Liver (tissue), 9 donors: ENCODE results near the gene PPFIA1. TPM values are rescaled to one million over a fixed set of nuclear protein-coding genes. Genes with fewer than 3 reads are reported as not detected.
A peak's percentile ranks its signal among the peaks of the same experiment; 100 is the strongest.

ENCODE experiments used
- DNase-seq: peaks from one replicate; pipeline ENCODE4 v3.0.0-alpha.2; 2017; ENCODE audit warnings: low spot score
- H3K27ac ChIP-seq, 2 donors: one replicate each; pipeline ENCODE4 v1.7.0; 2013; ENCODE audit warnings: inconsistent platforms in 2 of 2, low read length in 2 of 2, control low read depth in 1 of 2, low read depth in 1 of 2, mild to moderate bottlenecking in 1 of 2
- H3K27me3 ChIP-seq, 4 donors: one replicate each; pipeline versions ENCODE4 v1.6.1 to v1.7.0; 2013; ENCODE audit warnings: low read length in 3 of 4, inconsistent platforms in 1 of 4, mild to moderate bottlenecking in 1 of 4, moderate library complexity in 1 of 4; ENCODE audit not compliant: control insufficient read depth in 4 of 4, insufficient read depth in 4 of 4
- H3K36me3 ChIP-seq, 4 donors: one replicate each; pipeline versions ENCODE4 v1.6.1 to v1.7.0; 2013; ENCODE audit warnings: low read length in 3 of 4, mild to moderate bottlenecking in 3 of 4, low read depth in 1 of 4, moderate library complexity in 1 of 4; ENCODE audit not compliant: control insufficient read depth in 4 of 4, insufficient read depth in 3 of 4
- H3K4me1 ChIP-seq, 4 donors: one replicate each; pipeline versions ENCODE4 v1.6.1 to v1.7.0; 2013; ENCODE audit warnings: low read length in 3 of 4, mild to moderate bottlenecking in 3 of 4, moderate library complexity in 1 of 4; ENCODE audit not compliant: control insufficient read depth in 4 of 4, insufficient read depth in 4 of 4
- H3K4me3 ChIP-seq, 3 donors: one replicate each; pipeline versions ENCODE4 v1.6.1 to v1.7.0; 2013; ENCODE audit warnings: low read length in 3 of 3, control low read depth in 1 of 3, low read depth in 1 of 3, mild to moderate bottlenecking in 1 of 3
- H3K9ac ChIP-seq, 2 donors: one replicate each; pipeline ENCODE4 v1.7.0; 2013; ENCODE audit warnings: low read length in 2 of 2, mild to moderate bottlenecking in 2 of 2, moderate library complexity in 2 of 2, control low read depth in 1 of 2, low read depth in 1 of 2
- H3K9me3 ChIP-seq, 4 donors: one replicate each; pipeline versions ENCODE4 v1.6.1 to v1.7.0; 2013; ENCODE audit warnings: low read length in 3 of 4; ENCODE audit not compliant: control insufficient read depth in 4 of 4
- ATF3 ChIP-seq: IDR thresholded peaks from 2 replicates; pipeline ENCODE4 v1.6.1; 2016; ENCODE audit warnings: antibody characterized with exemption
- CTCF ChIP-seq: fragments of 150-350 bp; IDR thresholded peaks from 2 replicates; pipeline ENCODE4 v1.5.1; 2017; ENCODE audit warnings: improper control_type of control experiment, low read depth, low read length; ENCODE audit not compliant: missing input control
- EGR1 ChIP-seq, 2 donors: IDR thresholded peaks; 2 replicates each; pipeline ENCODE4 v1.6.1; 2016 to 2018; ENCODE audit warnings: antibody characterized with exemption in 2 of 2, low read depth in 2 of 2
- FOXA1 ChIP-seq: IDR thresholded peaks from 2 replicates; pipeline ENCODE4 v1.6.1; 2016; ENCODE audit warnings: antibody characterized with exemption
- FOXA2 ChIP-seq: IDR thresholded peaks from 2 replicates; pipeline ENCODE4 v1.6.1; 2016; ENCODE audit warnings: antibody characterized with exemption
- GABPA ChIP-seq, 2 donors: IDR thresholded peaks in 1 of 2; conservative IDR thresholded peaks in 1 of 2; 2 replicates each; pipeline ENCODE4 v1.6.1; 2016; ENCODE audit warnings: antibody characterized with exemption in 2 of 2, mild to moderate bottlenecking in 1 of 2, moderate library complexity in 1 of 2
- HNF4A ChIP-seq, 2 donors: conservative IDR thresholded peaks; 2 replicates each; pipeline ENCODE4 v1.6.1; 2016; ENCODE audit warnings: antibody characterized with exemption in 2 of 2, mild to moderate bottlenecking in 2 of 2
- HNF4G ChIP-seq: IDR thresholded peaks from 2 replicates; pipeline ENCODE4 v1.6.1; 2016; ENCODE audit warnings: antibody characterized with exemption
- JUND ChIP-seq, 2 donors: IDR thresholded peaks; 2 replicates each; pipeline ENCODE4 v1.6.1; 2016; ENCODE audit warnings: antibody characterized with exemption in 2 of 2
- MAX ChIP-seq: IDR thresholded peaks from 2 replicates; pipeline ENCODE4 v1.6.1; 2016; ENCODE audit warnings: antibody characterized with exemption
- NR2F2 ChIP-seq: IDR thresholded peaks from 2 replicates; pipeline ENCODE4 v1.6.1; 2016; ENCODE audit warnings: antibody characterized with exemption
- RAD21 ChIP-seq, 2 donors: IDR thresholded peaks; 2 replicates each; pipeline ENCODE4 v1.6.1; 2016; ENCODE audit warnings: antibody characterized with exemption in 2 of 2, mild to moderate bottlenecking in 2 of 2
- REST ChIP-seq: IDR thresholded peaks from 2 replicates; pipeline ENCODE4 v1.6.1; 2016; ENCODE audit warnings: antibody characterized with exemption, mild to moderate bottlenecking
- RXRA ChIP-seq, 2 donors: IDR thresholded peaks; 2 replicates each; pipeline ENCODE4 v1.6.1; 2017 to 2018; ENCODE audit warnings: antibody characterized with exemption in 2 of 2, mild to moderate bottlenecking in 1 of 2
- SP1 ChIP-seq: IDR thresholded peaks from 2 replicates; pipeline ENCODE4 v1.6.1; 2018; ENCODE audit warnings: antibody characterized with exemption, mild to moderate bottlenecking
- TAF1 ChIP-seq: conservative IDR thresholded peaks from 2 replicates; pipeline ENCODE4 v1.6.1; 2016; ENCODE audit warnings: antibody characterized with exemption, mild to moderate bottlenecking
- YY1 ChIP-seq: IDR thresholded peaks from 2 replicates; pipeline ENCODE4 v1.6.1; 2016; ENCODE audit warnings: antibody characterized with exemption, mild to moderate bottlenecking
- ZBTB33 ChIP-seq: IDR thresholded peaks from 2 replicates; pipeline ENCODE4 v1.6.1; 2016; ENCODE audit warnings: antibody characterized with exemption
- WGBS: extraction: QIAGEN DNeasy Blood & Tissue Kit; methylation state at CpG from one replicate; pipeline ENCODE4 v1.1.7; 2013; 5-methylcytosine and 5-hydroxymethylcytosine counted together
- polyA plus RNA-seq, 2 donors: library from polyadenylated mRNA; stranded (reverse) in 1 of 2; unstranded in 1 of 2; fragments of 200-250 nt in 1 of 2; fragments of >200 nt in 1 of 2; fragmentation: Nextera tagmentation in 1 of 2; extraction: Ambion mirVana in 1 of 2; gene quantifications; one replicate each; pipeline versions ENCODE4 v1.2.1 to v1.2.3, GENCODE V29; 2013 to 2015
- total RNA-seq, 2 donors: library from RNA; depleted of rRNA; stranded (reverse); fragments of >200 nt; gene quantifications; one replicate each; pipeline ENCODE4 v1.2.3, GENCODE V29; 2014
- donor health status: healthy.
- donor health status: healthy.
- donor health status: healthy.
- donor health status: healthy.
- donor health status: healthy.

PPFIA1 gene
- total and polyA plus RNA-seq, 4 donors, result 9.9 to 39.6 (median 14.5) TPM

GRCh38 chr11:70325824-70326223 lies 55.3 kb downstream of the PPFIA1 start (continued):
- TF ChIP-seq FOXA1 (no peak), HNF4A (conservative IDR thresholded peaks at IDR 0.05) (no peak), MAX (no peak), ATF3 (no peak), FOXA2 (no peak), TAF1 (no peak), ZBTB33 (no peak)

- H3K9me3 ChIP-seq, result no peaks in the 10 kb centered on the region
- DNase-seq, result no peak
- TF ChIP-seq RXRA (IDR thresholded peaks at IDR 0.05) (peak in 1 of 2 donors; percentile 60), JUND (IDR thresholded peaks at IDR 0.05) (peak in 1 of 2 donors; percentile 20), RAD21 (IDR thresholded peaks at IDR 0.05) (peak; percentile 29 to 38), HNF4A (conservative IDR thresholded peaks at IDR 0.05) (peak; percentile 28 to 55), TAF1 (no peak), ATF3 (peak; percentile 5), HNF4G (no peak), ZBTB33 (no peak), EGR1 (IDR thresholded peaks at IDR 0.05; ENCODE audit: low read depth in 2 of 2) (peak in 1 of 2 donors; percentile 78), GABPA (IDR thresholded peaks at IDR 0.05 in 1 of 2, conservative IDR thresholded peaks at IDR 0.05 in 1 of 2) (no peak), FOXA2 (no peak), FOXA1 (no peak), SP1 (no peak), REST (no peak), MAX (peak; percentile 86), NR2F2 (no peak), CTCF (no peak), YY1 (peak; percentile 32)
- 18% methylated on average over 6 of the region's 6 CpGs for WGBS
- H3K4me3 ChIP-seq, result peak overlapping the region in 2 of 3 donors; percentile 2 to 19
- peaks cover 0 to 19% (median 10%) of the 10 kb centered on the region in 4 donors for H3K36me3 ChIP-seq
- peak overlapping the region; percentile 8 to 25 for H3K9ac ChIP-seq
- H3K27ac ChIP-seq, result peak overlapping the region; percentile 74 to 84
- H3K27me3 ChIP-seq, result no peaks in the 10 kb centered on the region
- peaks cover 2 to 9% (median 5%) of the 10 kb centered on the region in 4 donors for H3K4me1 ChIP-seq
These were observed 55.9 kb downstream of the PPFIA1 start for GRCh38 chr11:70326365-70326811.
